SK-N-SH treated with all-trans-retinoic acid at 6 μM for 48 hours (cell line): ENCODE results near the gene PGC.

Source experiments
- CREB5 ChIP-seq: fragments of 250-450 bp; sonication (Bioruptor Pico); IDR thresholded peaks from 2 replicates; pipeline ENCODE4 v1.5.1; 2020; ENCODE audit warnings: low read depth, mild to moderate bottlenecking, moderate library complexity
- CSRNP3 ChIP-seq: fragments of 250-450 bp; sonication (Bioruptor Pico); IDR thresholded peaks from 2 replicates; pipeline ENCODE4 v1.5.1; 2021; ENCODE audit warnings: mild to moderate bottlenecking, moderate library complexity
- PATZ1 ChIP-seq: fragments of 250-450 bp; sonication (Bioruptor Pico); IDR thresholded peaks from 2 replicates; pipeline ENCODE4 v1.8.0; 2020; ENCODE audit warnings: mild to moderate bottlenecking, moderate library complexity, borderline replicate concordance
- POU6F1 ChIP-seq: fragments of 250-450 bp; sonication (Bioruptor Pico); IDR thresholded peaks from 2 replicates; pipeline ENCODE4 v1.8.0; 2021; ENCODE audit warnings: low read depth, mild to moderate bottlenecking, moderate library complexity, borderline replicate concordance
- TSHZ2 ChIP-seq: fragments of 250-450 bp; sonication (Bioruptor Pico); IDR thresholded peaks from 2 replicates; pipeline ENCODE4 v1.5.0; 2020; ENCODE audit warnings: mild to moderate bottlenecking, moderate library complexity
- ZFP3 ChIP-seq: fragments of 250-450 bp; sonication (Bioruptor Pico); IDR thresholded peaks from 2 replicates; pipeline ENCODE4 v1.5.0; 2020; ENCODE audit warnings: mild to moderate bottlenecking, moderate library complexity

GRCh38 chr6:41746107-41746506 lies 1.1 kb downstream of the PGC start:
- TF ChIP-seq CSRNP3 (CRISPR knock-in tag) (no peak), POU6F1 (CRISPR knock-in tag) (no peak), PATZ1 (CRISPR knock-in tag) (no peak), CREB5 (CRISPR knock-in tag) (no peak), ZFP3 (CRISPR knock-in tag) (no peak), TSHZ2 (CRISPR knock-in tag) (no peak)
